H1 (cell line): ENCODE measurements around the gene MBOAT1.

Experiments
- CBX5 ChIP-seq: fragments of 300-800, 300-1000 bp; sonication (generic); IDR thresholded peaks from 2 replicates; pipeline ENCODE4 v1.7.1; 2016; ENCODE audit warnings: antibody characterized with exemption, low read length, low read depth
- CBX8 ChIP-seq: fragments of 300-800, 300-1000 bp; sonication (generic); IDR thresholded peaks from 2 replicates; pipeline ENCODE4 v1.7.1; 2016; ENCODE audit warnings: low read depth, low read length, borderline replicate concordance
- CTCF ChIP-seq, 3 experiments: IDR thresholded peaks; 1 replicate in 2 of 3; 2 replicates in 1 of 3; pipeline versions ENCODE4 v1.5.1 to v1.6.1; 2011; ENCODE audit warnings: low read length in 3 of 3, mild to moderate bottlenecking in 3 of 3, inconsistent platforms in 2 of 3, low read depth in 1 of 3, moderate library complexity in 1 of 3; ENCODE audit not compliant: insufficient read depth in 1 of 3; ENCODE audit errors: control extremely low read depth in 1 of 3
- EZH2 ChIP-seq: fragments of 200-600 bp; sonication (generic); IDR thresholded peaks from 2 replicates; pipeline ENCODE4 v1.7.1; 2012; ENCODE audit warnings: low read depth, mild to moderate bottlenecking, moderate library complexity, low read length, inconsistent platforms; ENCODE audit not compliant: severe bottlenecking
- POLR2A ChIP-seq, 2 experiments: IDR thresholded peaks; 1 replicate in 1 of 2; 2 replicates in 1 of 2; pipeline ENCODE4 v1.6.1; 2011; ENCODE audit warnings: low read depth in 2 of 2, low read length in 2 of 2, mild to moderate bottlenecking in 2 of 2; ENCODE audit errors: control extremely low read depth in 1 of 2
- SUZ12 ChIP-seq: fragments of 200-600 bp; sonication (generic); IDR thresholded peaks from 2 replicates; pipeline ENCODE4 v1.6.1; 2012; ENCODE audit warnings: mild to moderate bottlenecking, inconsistent platforms, low read length, moderate library complexity, mixed read lengths
- ZNF274 ChIP-seq: IDR thresholded peaks from 2 replicates; pipeline ENCODE4 v1.7.0; 2012; ENCODE audit warnings: low read length, borderline replicate concordance; ENCODE audit errors: extremely low read depth

- TF ChIP-seq SUZ12 = no peak
- TF ChIP-seq CBX8 = no peak
- TF ChIP-seq CTCF (IDR thresholded peaks at IDR 0.05; ENCODE audit: control extremely low read depth in 1 of 3, insufficient read depth in 1 of 3, low read depth in 1 of 3, low read length in 3 of 3) = no peak
- TF ChIP-seq POLR2A (IDR thresholded peaks at IDR 0.05; ENCODE audit: control extremely low read depth in 1 of 2, low read depth in 2 of 2, low read length in 2 of 2) = no peak
- no peak for TF ChIP-seq ZNF274
- TF ChIP-seq CBX5 = no peak
- no peak for TF ChIP-seq EZH2
Observed at GRCh38 chr6:20182069-20182468, 30.2 kb downstream of the MBOAT1 start.
